Natural killer cell (primary cell): ENCODE data around the gene ID1. TPM values are rescaled to one million over a fixed set of nuclear protein-coding genes. Genes with fewer than 3 reads are reported as not detected.

Experiments used
- ATAC-seq, 3 donors: fragments of 150-1000 bp in 2 of 3; fragments of 200-7000 bp in 1 of 3; cut with Tn5 transposase; 1 replicate in 1 of 3; 2 replicates in 2 of 3; pipeline ENCODE4 v1.10.0; 2021; ENCODE audit warnings: mild to moderate bottlenecking in 2 of 3, moderate library complexity in 2 of 3
- DNase-seq, 2 donors: peaks; one replicate each; pipeline versions ENCODE4 v3.0.0 to v3.0.0-alpha.2; 2013 to 2021; ENCODE audit warnings: mixed read lengths in 1 of 2
- H3K27ac ChIP-seq: one replicate; pipeline ENCODE4 v1.5.1; 2013; ENCODE audit warnings: mild to moderate bottlenecking, low read length
- H3K27me3 ChIP-seq: one replicate; pipeline ENCODE4 v1.6.1; 2013; ENCODE audit warnings: low read length; ENCODE audit not compliant: control insufficient read depth, insufficient read depth
- H3K36me3 ChIP-seq: one replicate; pipeline ENCODE4 v1.6.1; 2013; ENCODE audit warnings: low read length; ENCODE audit not compliant: control insufficient read depth, insufficient read depth
- H3K4me1 ChIP-seq: one replicate; pipeline ENCODE4 v1.6.1; 2013; ENCODE audit warnings: low read length; ENCODE audit not compliant: control insufficient read depth, insufficient read depth
- H3K4me3 ChIP-seq: one replicate; pipeline ENCODE4 v1.5.1; 2013; ENCODE audit warnings: low read length
- H3K9me3 ChIP-seq: one replicate; pipeline ENCODE4 v1.6.1; 2013; ENCODE audit warnings: low read length; ENCODE audit not compliant: control insufficient read depth, insufficient read depth
- H3K27ac Mint-ChIP-seq, 2 donors: one replicate each; pipeline ENCODE4 v1.8.0; 2022; ENCODE audit warnings: mild to moderate bottlenecking in 2 of 2, mixed read lengths in 2 of 2, moderate library complexity in 1 of 2
- H3K27me3 Mint-ChIP-seq, 2 donors: one replicate each; pipeline ENCODE4 v1.8.0; 2022; ENCODE audit warnings: low read depth in 2 of 2, mixed read lengths in 2 of 2
- H3K36me3 Mint-ChIP-seq: one replicate; pipeline ENCODE4 v1.8.0; 2022; ENCODE audit warnings: mixed read lengths
- H3K4me1 Mint-ChIP-seq, 2 donors: one replicate each; pipeline ENCODE4 v1.8.0; 2022; ENCODE audit warnings: mixed read lengths in 2 of 2
- H3K4me3 Mint-ChIP-seq: one replicate; pipeline ENCODE4 v1.8.0; 2022; ENCODE audit warnings: mild to moderate bottlenecking, moderate library complexity, mixed read lengths
- H3K9me3 Mint-ChIP-seq, 2 donors: one replicate each; pipeline ENCODE4 v1.8.0; 2022; ENCODE audit warnings: mixed read lengths in 2 of 2
- WGBS: methylation state at CpG from one replicate; pipeline ENCODE4 v1.1.7; 2013; ENCODE audit warnings: missing lambda C conversion rate; ENCODE audit not compliant: insufficient coverage; 5-methylcytosine and 5-hydroxymethylcytosine counted together
- intact Hi-C: fragments of 100-400 bp; cut with micrococcal nuclease; formaldehyde crosslinking; loops from one replicate; pipeline ENCODE4 v1.14.2; 2022
- total RNA-seq, 4 donors: library from RNA; stranded (reverse); fragments of 120-200 nt in 1 of 4; gene quantifications; one replicate each; pipeline versions ENCODE4 v1.2.3 to v1.2.4, GENCODE V29; 2013 to 2022
- TF ChIP-seq, protein P1 (sequence below): fragments of 200-600 bp; IDR thresholded peaks from one replicate; pipeline ENCODE4 v1.8.0; 2022; ENCODE audit warnings: antibody characterized with exemption

The ID1 gene
- total RNA-seq, 3 donors from 2014 or later (not counting 1 experiment from before 2014, with no cell fraction given) = 5.6 to 10.1 (median 6.4) TPM

- no peak for DNase-seq
These were observed 14.3 kb upstream of the ID1 start for GRCh38 chr20:31590717-31591225.

GRCh38 chr20:31593221-31594001, 11.7 kb upstream of the ID1 start:
- Mint-ChIP-seq H3K27ac (no peak overlapping the region), H3K36me3 (no peaks in the 10 kb centered on the region), H3K4me1 (peaks cover 9% of the 10 kb centered on the region in 2 donors), H3K27me3 (peaks cover 2 to 4% of the 10 kb centered on the region in 2 donors), H3K9me3 (no peaks in the 10 kb centered on the region), H3K4me3 (no peak overlapping the region)
- H3K27me3 ChIP-seq = peaks cover 1% of the 10 kb centered on the region
- H3K4me1 ChIP-seq = no peaks in the 10 kb centered on the region
- no peaks in the 10 kb centered on the region for H3K9me3 ChIP-seq
- DNase-seq (no peak), ATAC-seq (no peak)
- intact Hi-C loops = no loop called here
- TF ChIP-seq, protein P1, sequence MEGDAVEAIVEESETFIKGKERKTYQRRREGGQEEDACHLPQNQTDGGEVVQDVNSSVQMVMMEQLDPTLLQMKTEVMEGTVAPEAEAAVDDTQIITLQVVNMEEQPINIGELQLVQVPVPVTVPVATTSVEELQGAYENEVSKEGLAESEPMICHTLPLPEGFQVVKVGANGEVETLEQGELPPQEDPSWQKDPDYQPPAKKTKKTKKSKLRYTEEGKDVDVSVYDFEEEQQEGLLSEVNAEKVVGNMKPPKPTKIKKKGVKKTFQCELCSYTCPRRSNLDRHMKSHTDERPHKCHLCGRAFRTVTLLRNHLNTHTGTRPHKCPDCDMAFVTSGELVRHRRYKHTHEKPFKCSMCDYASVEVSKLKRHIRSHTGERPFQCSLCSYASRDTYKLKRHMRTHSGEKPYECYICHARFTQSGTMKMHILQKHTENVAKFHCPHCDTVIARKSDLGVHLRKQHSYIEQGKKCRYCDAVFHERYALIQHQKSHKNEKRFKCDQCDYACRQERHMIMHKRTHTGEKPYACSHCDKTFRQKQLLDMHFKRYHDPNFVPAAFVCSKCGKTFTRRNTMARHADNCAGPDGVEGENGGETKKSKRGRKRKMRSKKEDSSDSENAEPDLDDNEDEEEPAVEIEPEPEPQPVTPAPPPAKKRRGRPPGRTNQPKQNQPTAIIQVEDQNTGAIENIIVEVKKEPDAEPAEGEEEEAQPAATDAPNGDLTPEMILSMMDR = no peak
- H3K4me3 ChIP-seq = no peak overlapping the region
- H3K36me3 ChIP-seq = no peaks in the 10 kb centered on the region
- WGBS = 81% methylated on average over 11 of the region's 11 CpGs
- no peak overlapping the region for H3K27ac ChIP-seq

More at GRCh38 chr20:31590717-31591225, 14.3 kb upstream of the ID1 start:
- no peak for ATAC-seq
- 85% methylated on average over 7 of the region's 7 CpGs for WGBS
- peaks cover 9% of the 10 kb centered on the region for H3K27me3 ChIP-seq
- Mint-ChIP-seq H3K27ac (no peak overlapping the region), H3K4me1 (peaks cover 13 to 14% of the 10 kb centered on the region in 2 donors), H3K27me3 (peaks cover 7 to 9% of the 10 kb centered on the region in 2 donors), H3K9me3 (no peaks in the 10 kb centered on the region), H3K36me3 (no peaks in the 10 kb centered on the region), H3K4me3 (no peak overlapping the region)
- H3K9me3 ChIP-seq = no peaks in the 10 kb centered on the region
- H3K36me3 ChIP-seq = no peaks in the 10 kb centered on the region
- no peak overlapping the region for H3K27ac ChIP-seq
- H3K4me1 ChIP-seq = peaks cover 8% of the 10 kb centered on the region
- intact Hi-C loops = no loop called here
- TF ChIP-seq, protein P1 = no peak
- H3K4me3 ChIP-seq = no peak overlapping the region

DNA sequence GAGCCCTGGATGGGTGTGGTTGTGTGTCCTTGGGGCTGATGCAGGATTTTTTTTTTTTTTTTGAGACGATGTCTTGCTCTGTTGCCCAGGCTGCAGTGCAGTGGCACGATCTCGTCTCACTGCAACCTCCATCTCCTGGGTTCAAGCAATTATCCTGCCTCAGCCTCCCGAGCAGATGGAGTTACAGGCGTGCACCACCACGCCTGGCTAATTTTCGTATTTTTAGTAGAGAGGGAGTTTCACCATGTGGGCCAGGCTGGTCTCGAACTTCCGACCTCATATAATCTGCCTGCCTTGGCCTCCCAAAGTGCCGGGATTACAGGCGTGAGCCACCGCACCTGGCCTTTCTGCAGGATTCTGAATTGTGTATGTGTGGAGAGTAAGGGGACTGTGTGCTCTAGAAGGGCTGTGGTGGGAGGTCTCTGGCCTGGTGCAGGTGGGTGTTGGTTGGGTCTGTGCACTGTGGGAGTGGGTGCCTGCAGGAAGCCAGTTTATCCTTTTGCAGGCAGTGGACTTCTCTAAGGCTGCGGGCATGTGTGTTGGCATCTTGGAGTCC, 11.0 kb upstream of the ID1 start:
- ATAC-seq = no peak
- H3K4me3 Mint-ChIP-seq = no peak overlapping the region
- no peaks in the 10 kb centered on the region for H3K36me3 ChIP-seq
- DNase-seq = no peak
- no peak overlapping the region for H3K27ac ChIP-seq
- H3K27me3 ChIP-seq = no peaks in the 10 kb centered on the region
- H3K27ac Mint-ChIP-seq = no peak overlapping the region
- 93% methylated on average over 13 of the region's 13 CpGs for WGBS
- no peaks in the 10 kb centered on the region for H3K4me1 ChIP-seq
- H3K9me3 ChIP-seq = no peaks in the 10 kb centered on the region
- H3K4me1 Mint-ChIP-seq = peaks cover 6 to 7% of the 10 kb centered on the region in 2 donors
- H3K36me3 Mint-ChIP-seq = no peaks in the 10 kb centered on the region
- no peak overlapping the region for H3K4me3 ChIP-seq
- H3K27me3 Mint-ChIP-seq = no peaks in the 10 kb centered on the region
- TF ChIP-seq, protein P1 = no peak
- intact Hi-C loops = no loop called here
- H3K9me3 Mint-ChIP-seq = no peaks in the 10 kb centered on the region
